Liver (tissue), 9 donors: Measurements from ENCODE around the gene FTO. TPM values are rescaled to one million over a fixed set of nuclear protein-coding genes. Genes with fewer than 3 reads are reported as not detected.

Source experiments
- DNase-seq: peaks from one replicate; pipeline ENCODE4 v3.0.0-alpha.2; 2017; ENCODE audit warnings: low spot score
- H3K27ac ChIP-seq, 2 donors: one replicate each; pipeline ENCODE4 v1.7.0; 2013; ENCODE audit warnings: inconsistent platforms in 2 of 2, low read length in 2 of 2, control low read depth in 1 of 2, low read depth in 1 of 2, mild to moderate bottlenecking in 1 of 2
- H3K27me3 ChIP-seq, 4 donors: one replicate each; pipeline versions ENCODE4 v1.6.1 to v1.7.0; 2013; ENCODE audit warnings: low read length in 3 of 4, inconsistent platforms in 1 of 4, mild to moderate bottlenecking in 1 of 4, moderate library complexity in 1 of 4; ENCODE audit not compliant: control insufficient read depth in 4 of 4, insufficient read depth in 4 of 4
- H3K36me3 ChIP-seq, 4 donors: one replicate each; pipeline versions ENCODE4 v1.6.1 to v1.7.0; 2013; ENCODE audit warnings: low read length in 3 of 4, mild to moderate bottlenecking in 3 of 4, low read depth in 1 of 4, moderate library complexity in 1 of 4; ENCODE audit not compliant: control insufficient read depth in 4 of 4, insufficient read depth in 3 of 4
- H3K4me1 ChIP-seq, 4 donors: one replicate each; pipeline versions ENCODE4 v1.6.1 to v1.7.0; 2013; ENCODE audit warnings: low read length in 3 of 4, mild to moderate bottlenecking in 3 of 4, moderate library complexity in 1 of 4; ENCODE audit not compliant: control insufficient read depth in 4 of 4, insufficient read depth in 4 of 4
- H3K4me3 ChIP-seq, 3 donors: one replicate each; pipeline versions ENCODE4 v1.6.1 to v1.7.0; 2013; ENCODE audit warnings: low read length in 3 of 3, control low read depth in 1 of 3, low read depth in 1 of 3, mild to moderate bottlenecking in 1 of 3
- H3K9ac ChIP-seq, 2 donors: one replicate each; pipeline ENCODE4 v1.7.0; 2013; ENCODE audit warnings: low read length in 2 of 2, mild to moderate bottlenecking in 2 of 2, moderate library complexity in 2 of 2, control low read depth in 1 of 2, low read depth in 1 of 2
- H3K9me3 ChIP-seq, 4 donors: one replicate each; pipeline versions ENCODE4 v1.6.1 to v1.7.0; 2013; ENCODE audit warnings: low read length in 3 of 4; ENCODE audit not compliant: control insufficient read depth in 4 of 4
- EGR1 ChIP-seq, 2 donors: IDR thresholded peaks; 2 replicates each; pipeline ENCODE4 v1.6.1; 2016 to 2018; ENCODE audit warnings: antibody characterized with exemption in 2 of 2, low read depth in 2 of 2
- FOXA1 ChIP-seq: IDR thresholded peaks from 2 replicates; pipeline ENCODE4 v1.6.1; 2016; ENCODE audit warnings: antibody characterized with exemption
- FOXA2 ChIP-seq: IDR thresholded peaks from 2 replicates; pipeline ENCODE4 v1.6.1; 2016; ENCODE audit warnings: antibody characterized with exemption
- GABPA ChIP-seq, 2 donors: IDR thresholded peaks in 1 of 2; conservative IDR thresholded peaks in 1 of 2; 2 replicates each; pipeline ENCODE4 v1.6.1; 2016; ENCODE audit warnings: antibody characterized with exemption in 2 of 2, mild to moderate bottlenecking in 1 of 2, moderate library complexity in 1 of 2
- HNF4A ChIP-seq, 2 donors: conservative IDR thresholded peaks; 2 replicates each; pipeline ENCODE4 v1.6.1; 2016; ENCODE audit warnings: antibody characterized with exemption in 2 of 2, mild to moderate bottlenecking in 2 of 2
- HNF4G ChIP-seq: IDR thresholded peaks from 2 replicates; pipeline ENCODE4 v1.6.1; 2016; ENCODE audit warnings: antibody characterized with exemption
- JUND ChIP-seq, 2 donors: IDR thresholded peaks; 2 replicates each; pipeline ENCODE4 v1.6.1; 2016; ENCODE audit warnings: antibody characterized with exemption in 2 of 2
- NR2F2 ChIP-seq: IDR thresholded peaks from 2 replicates; pipeline ENCODE4 v1.6.1; 2016; ENCODE audit warnings: antibody characterized with exemption
- RAD21 ChIP-seq, 2 donors: IDR thresholded peaks; 2 replicates each; pipeline ENCODE4 v1.6.1; 2016; ENCODE audit warnings: antibody characterized with exemption in 2 of 2, mild to moderate bottlenecking in 2 of 2
- RXRA ChIP-seq, 2 donors: IDR thresholded peaks; 2 replicates each; pipeline ENCODE4 v1.6.1; 2017 to 2018; ENCODE audit warnings: antibody characterized with exemption in 2 of 2, mild to moderate bottlenecking in 1 of 2
- SP1 ChIP-seq: IDR thresholded peaks from 2 replicates; pipeline ENCODE4 v1.6.1; 2018; ENCODE audit warnings: antibody characterized with exemption, mild to moderate bottlenecking
- TAF1 ChIP-seq: conservative IDR thresholded peaks from 2 replicates; pipeline ENCODE4 v1.6.1; 2016; ENCODE audit warnings: antibody characterized with exemption, mild to moderate bottlenecking
- YY1 ChIP-seq: IDR thresholded peaks from 2 replicates; pipeline ENCODE4 v1.6.1; 2016; ENCODE audit warnings: antibody characterized with exemption, mild to moderate bottlenecking
- WGBS: extraction: QIAGEN DNeasy Blood & Tissue Kit; methylation state at CpG from one replicate; pipeline ENCODE4 v1.1.7; 2013; 5-methylcytosine and 5-hydroxymethylcytosine counted together
- polyA plus RNA-seq, 2 donors: library from polyadenylated mRNA; stranded (reverse) in 1 of 2; unstranded in 1 of 2; fragments of 200-250 nt in 1 of 2; fragments of >200 nt in 1 of 2; fragmentation: Nextera tagmentation in 1 of 2; extraction: Ambion mirVana in 1 of 2; gene quantifications; one replicate each; pipeline versions ENCODE4 v1.2.1 to v1.2.3, GENCODE V29; 2013 to 2015
- total RNA-seq, 2 donors: library from RNA; depleted of rRNA; stranded (reverse); fragments of >200 nt; gene quantifications; one replicate each; pipeline ENCODE4 v1.2.3, GENCODE V29; 2014
- TF ChIP-seq, protein P1 (sequence below): IDR thresholded peaks from 2 replicates; pipeline ENCODE4 v1.6.1; 2016; ENCODE audit warnings: antibody characterized with exemption
- TF ChIP-seq, protein P2 (sequence below): IDR thresholded peaks from 2 replicates; pipeline ENCODE4 v1.6.1; 2016; ENCODE audit warnings: antibody characterized with exemption
- TF ChIP-seq, protein P3 (sequence below): IDR thresholded peaks from 2 replicates; pipeline ENCODE4 v1.6.1; 2016; ENCODE audit warnings: antibody characterized with exemption, mild to moderate bottlenecking
- TF ChIP-seq, protein P4 (sequence below): IDR thresholded peaks from 2 replicates; pipeline ENCODE4 v1.6.1; 2016; ENCODE audit warnings: antibody characterized with exemption
- TF ChIP-seq, protein P5 (sequence below): fragments of 150-350 bp; IDR thresholded peaks from 2 replicates; pipeline ENCODE4 v1.5.1; 2017; ENCODE audit warnings: improper control_type of control experiment, low read depth, low read length; ENCODE audit not compliant: missing input control
- donor health status: healthy.
- donor health status: healthy.
- donor health status: healthy.
- donor health status: healthy.
- donor health status: healthy.

The FTO gene
- total and polyA plus RNA-seq, 4 donors, result 12.0 to 54.2 (median 24.6) TPM

DNA sequence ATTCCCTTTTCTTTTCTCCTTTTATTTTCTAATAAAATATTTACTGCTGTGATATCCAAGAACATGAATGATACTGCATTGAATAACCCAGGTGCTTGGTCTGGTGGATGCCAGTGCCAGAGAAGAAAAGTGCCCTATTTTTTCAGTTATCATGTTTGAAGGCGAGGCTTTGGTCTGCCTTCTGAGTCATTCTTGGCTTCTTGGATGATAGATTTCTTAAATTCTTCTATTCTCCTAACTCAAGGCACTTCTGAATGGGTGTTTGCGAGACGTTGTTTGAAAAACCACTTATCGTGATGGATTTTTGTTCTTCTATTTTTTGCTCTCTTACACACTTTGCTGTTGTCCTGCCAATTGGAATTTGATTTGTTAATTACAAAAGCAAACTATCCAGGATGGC, 66.7 kb downstream of the FTO start:
- Histone ChIP-seq H3K9ac (no peak overlapping the region), H3K36me3 (no peaks in the 10 kb centered on the region), H3K4me1 (peaks cover 0 to 14% (median 6%) of the 10 kb centered on the region in 4 donors), H3K27ac (no peak overlapping the region), H3K9me3 (no peaks in the 10 kb centered on the region), H3K4me3 (no peak overlapping the region), H3K27me3 (no peaks in the 10 kb centered on the region)
- no peak for TF ChIP-seq EGR1 (IDR thresholded peaks at IDR 0.05; ENCODE audit: low read depth in 2 of 2)
- TF ChIP-seq RAD21 (IDR thresholded peaks at IDR 0.05), result no peak
- TF ChIP-seq YY1, result no peak
- TF ChIP-seq HNF4A (conservative IDR thresholded peaks at IDR 0.05), result no peak
- TF ChIP-seq, protein P1, sequence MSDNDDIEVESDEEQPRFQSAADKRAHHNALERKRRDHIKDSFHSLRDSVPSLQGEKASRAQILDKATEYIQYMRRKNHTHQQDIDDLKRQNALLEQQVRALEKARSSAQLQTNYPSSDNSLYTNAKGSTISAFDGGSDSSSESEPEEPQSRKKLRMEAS, result no peak
- no peak for DNase-seq
- 86% methylated on average over 4 of the region's 4 CpGs for WGBS

DNA sequence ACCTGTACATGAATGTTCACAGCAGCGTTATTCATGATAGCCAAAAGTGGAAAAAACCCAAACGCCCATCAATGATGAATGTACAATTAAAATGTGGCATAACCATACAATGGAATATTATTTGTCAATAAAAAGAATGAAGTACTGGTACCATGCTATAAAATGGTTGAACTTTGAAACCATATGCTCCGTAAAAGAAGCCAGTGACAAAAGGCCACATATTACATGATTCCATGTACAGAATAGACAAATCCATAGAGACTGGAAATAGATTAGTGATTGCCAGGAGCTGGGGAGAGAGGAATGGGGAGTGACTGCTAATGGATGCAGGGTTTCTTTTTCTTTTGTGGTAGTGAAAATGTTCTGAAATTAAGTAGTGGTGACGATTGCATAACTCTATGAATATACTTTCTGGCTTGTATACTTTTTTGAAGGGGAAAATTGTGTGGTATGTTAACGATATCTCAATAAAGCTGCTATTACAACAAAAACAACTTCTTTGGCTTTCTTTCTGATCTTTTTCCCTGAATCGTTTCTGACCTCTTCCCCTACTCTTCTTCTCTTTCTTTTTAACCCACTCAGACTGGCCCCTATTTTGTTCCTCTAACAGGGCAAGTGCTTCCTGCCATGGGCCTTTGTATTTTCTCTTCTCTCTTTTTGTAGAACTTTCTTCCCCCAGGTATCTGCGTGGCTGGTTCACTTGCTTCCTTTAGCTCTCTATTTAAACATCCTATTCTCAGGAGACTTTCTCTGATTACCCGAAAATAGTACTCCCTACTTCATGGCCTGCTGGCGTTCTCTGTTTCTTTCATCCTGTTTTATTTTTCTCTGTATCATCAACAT, 67.9 kb downstream of the FTO start:
- Histone ChIP-seq H3K4me3 (no peak overlapping the region), H3K36me3 (no peaks in the 10 kb centered on the region), H3K9me3 (no peaks in the 10 kb centered on the region), H3K4me1 (peaks cover 4 to 26% (median 17%) of the 10 kb centered on the region in 4 donors), H3K27me3 (no peaks in the 10 kb centered on the region), H3K27ac (no peak overlapping the region), H3K9ac (no peak overlapping the region)
- WGBS, result 83% methylated on average over 9 of the region's 9 CpGs
- no peak for TF ChIP-seq SP1
- no peak for TF ChIP-seq EGR1 (IDR thresholded peaks at IDR 0.05; ENCODE audit: low read depth in 2 of 2)
- no peak for TF ChIP-seq JUND (IDR thresholded peaks at IDR 0.05)
- TF ChIP-seq, protein P2, sequence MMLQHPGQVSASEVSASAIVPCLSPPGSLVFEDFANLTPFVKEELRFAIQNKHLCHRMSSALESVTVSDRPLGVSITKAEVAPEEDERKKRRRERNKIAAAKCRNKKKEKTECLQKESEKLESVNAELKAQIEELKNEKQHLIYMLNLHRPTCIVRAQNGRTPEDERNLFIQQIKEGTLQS, result no peak
- TF ChIP-seq, protein P1, result no peak
- no peak for TF ChIP-seq GABPA (IDR thresholded peaks at IDR 0.05 in 1 of 2, conservative IDR thresholded peaks at IDR 0.05 in 1 of 2)
- TF ChIP-seq, protein P3, sequence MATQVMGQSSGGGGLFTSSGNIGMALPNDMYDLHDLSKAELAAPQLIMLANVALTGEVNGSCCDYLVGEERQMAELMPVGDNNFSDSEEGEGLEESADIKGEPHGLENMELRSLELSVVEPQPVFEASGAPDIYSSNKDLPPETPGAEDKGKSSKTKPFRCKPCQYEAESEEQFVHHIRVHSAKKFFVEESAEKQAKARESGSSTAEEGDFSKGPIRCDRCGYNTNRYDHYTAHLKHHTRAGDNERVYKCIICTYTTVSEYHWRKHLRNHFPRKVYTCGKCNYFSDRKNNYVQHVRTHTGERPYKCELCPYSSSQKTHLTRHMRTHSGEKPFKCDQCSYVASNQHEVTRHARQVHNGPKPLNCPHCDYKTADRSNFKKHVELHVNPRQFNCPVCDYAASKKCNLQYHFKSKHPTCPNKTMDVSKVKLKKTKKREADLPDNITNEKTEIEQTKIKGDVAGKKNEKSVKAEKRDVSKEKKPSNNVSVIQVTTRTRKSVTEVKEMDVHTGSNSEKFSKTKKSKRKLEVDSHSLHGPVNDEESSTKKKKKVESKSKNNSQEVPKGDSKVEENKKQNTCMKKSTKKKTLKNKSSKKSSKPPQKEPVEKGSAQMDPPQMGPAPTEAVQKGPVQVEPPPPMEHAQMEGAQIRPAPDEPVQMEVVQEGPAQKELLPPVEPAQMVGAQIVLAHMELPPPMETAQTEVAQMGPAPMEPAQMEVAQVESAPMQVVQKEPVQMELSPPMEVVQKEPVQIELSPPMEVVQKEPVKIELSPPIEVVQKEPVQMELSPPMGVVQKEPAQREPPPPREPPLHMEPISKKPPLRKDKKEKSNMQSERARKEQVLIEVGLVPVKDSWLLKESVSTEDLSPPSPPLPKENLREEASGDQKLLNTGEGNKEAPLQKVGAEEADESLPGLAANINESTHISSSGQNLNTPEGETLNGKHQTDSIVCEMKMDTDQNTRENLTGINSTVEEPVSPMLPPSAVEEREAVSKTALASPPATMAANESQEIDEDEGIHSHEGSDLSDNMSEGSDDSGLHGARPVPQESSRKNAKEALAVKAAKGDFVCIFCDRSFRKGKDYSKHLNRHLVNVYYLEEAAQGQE, result no peak
- TF ChIP-seq, protein P4, sequence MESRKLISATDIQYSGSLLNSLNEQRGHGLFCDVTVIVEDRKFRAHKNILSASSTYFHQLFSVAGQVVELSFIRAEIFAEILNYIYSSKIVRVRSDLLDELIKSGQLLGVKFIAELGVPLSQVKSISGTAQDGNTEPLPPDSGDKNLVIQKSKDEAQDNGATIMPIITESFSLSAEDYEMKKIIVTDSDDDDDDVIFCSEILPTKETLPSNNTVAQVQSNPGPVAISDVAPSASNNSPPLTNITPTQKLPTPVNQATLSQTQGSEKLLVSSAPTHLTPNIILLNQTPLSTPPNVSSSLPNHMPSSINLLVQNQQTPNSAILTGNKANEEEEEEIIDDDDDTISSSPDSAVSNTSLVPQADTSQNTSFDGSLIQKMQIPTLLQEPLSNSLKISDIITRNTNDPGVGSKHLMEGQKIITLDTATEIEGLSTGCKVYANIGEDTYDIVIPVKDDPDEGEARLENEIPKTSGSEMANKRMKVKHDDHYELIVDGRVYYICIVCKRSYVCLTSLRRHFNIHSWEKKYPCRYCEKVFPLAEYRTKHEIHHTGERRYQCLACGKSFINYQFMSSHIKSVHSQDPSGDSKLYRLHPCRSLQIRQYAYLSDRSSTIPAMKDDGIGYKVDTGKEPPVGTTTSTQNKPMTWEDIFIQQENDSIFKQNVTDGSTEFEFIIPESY, result no peak
- no peak for TF ChIP-seq NR2F2
- no peak for TF ChIP-seq TAF1
- TF ChIP-seq, protein P5, sequence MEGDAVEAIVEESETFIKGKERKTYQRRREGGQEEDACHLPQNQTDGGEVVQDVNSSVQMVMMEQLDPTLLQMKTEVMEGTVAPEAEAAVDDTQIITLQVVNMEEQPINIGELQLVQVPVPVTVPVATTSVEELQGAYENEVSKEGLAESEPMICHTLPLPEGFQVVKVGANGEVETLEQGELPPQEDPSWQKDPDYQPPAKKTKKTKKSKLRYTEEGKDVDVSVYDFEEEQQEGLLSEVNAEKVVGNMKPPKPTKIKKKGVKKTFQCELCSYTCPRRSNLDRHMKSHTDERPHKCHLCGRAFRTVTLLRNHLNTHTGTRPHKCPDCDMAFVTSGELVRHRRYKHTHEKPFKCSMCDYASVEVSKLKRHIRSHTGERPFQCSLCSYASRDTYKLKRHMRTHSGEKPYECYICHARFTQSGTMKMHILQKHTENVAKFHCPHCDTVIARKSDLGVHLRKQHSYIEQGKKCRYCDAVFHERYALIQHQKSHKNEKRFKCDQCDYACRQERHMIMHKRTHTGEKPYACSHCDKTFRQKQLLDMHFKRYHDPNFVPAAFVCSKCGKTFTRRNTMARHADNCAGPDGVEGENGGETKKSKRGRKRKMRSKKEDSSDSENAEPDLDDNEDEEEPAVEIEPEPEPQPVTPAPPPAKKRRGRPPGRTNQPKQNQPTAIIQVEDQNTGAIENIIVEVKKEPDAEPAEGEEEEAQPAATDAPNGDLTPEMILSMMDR, result no peak
- TF ChIP-seq RAD21 (IDR thresholded peaks at IDR 0.05), result no peak
- no peak for TF ChIP-seq FOXA1
- TF ChIP-seq HNF4A (conservative IDR thresholded peaks at IDR 0.05), result no peak
- no peak for TF ChIP-seq YY1
- no peak for TF ChIP-seq FOXA2
- TF ChIP-seq HNF4G, result no peak
- TF ChIP-seq RXRA (IDR thresholded peaks at IDR 0.05), result no peak
- no peak for DNase-seq
